HG03571 (cell line): ENCODE data around the gene KIAA1958.
"Not testable (repeated sequence)": the region's sequence is repeated elsewhere in the genome, so short reads cannot be mapped to it uniquely, and the experiment has no call there.

ENCODE experiments used
- ATAC-seq: cut with Tn5 transposase; IDR thresholded peaks from one replicate; pipeline ENCODE4 v1.9.1; 2021; ENCODE audit not compliant: unreplicated experiment

KIAA1958 gene

GRCh38 chr9:112489876-112490666 lies 3.4 kb downstream of the KIAA1958 start:
- ATAC-seq: no peak

GRCh38 chr9:112493393-112494137 lies 6.9 kb downstream of the KIAA1958 start:
- ATAC-seq: no peak

- ATAC-seq: no peak
Observed at GRCh38 chr9:112494153-112494552, 7.5 kb downstream of the KIAA1958 start.

GRCh38 chr9:112495614-112496013 lies 9.0 kb downstream of the KIAA1958 start:
- ATAC-seq: no peak

GRCh38 chr9:112496074-112496722 lies 9.6 kb downstream of the KIAA1958 start:
- no peak for ATAC-seq

GRCh38 chr9:112500842-112501241 lies 14.2 kb downstream of the KIAA1958 start:
- ATAC-seq: no peak

GRCh38 chr9:112501287-112501686 lies 14.7 kb downstream of the KIAA1958 start:
- no peak for ATAC-seq

GRCh38 chr9:112502175-112502946 lies 15.7 kb downstream of the KIAA1958 start:
- no peak for ATAC-seq

GRCh38 chr9:112503170-112503569 lies 16.5 kb downstream of the KIAA1958 start:
- no peak for ATAC-seq

GRCh38 chr9:112505086-112505485 lies 18.5 kb downstream of the KIAA1958 start:
- ATAC-seq: no peak

- ATAC-seq: no peak
Observed at GRCh38 chr9:112505607-112506006, 19.0 kb downstream of the KIAA1958 start.

GRCh38 chr9:112506571-112506970 lies 19.9 kb downstream of the KIAA1958 start:
- ATAC-seq: no peak

- ATAC-seq: no peak
Observed at GRCh38 chr9:112507001-112507680, 20.5 kb downstream of the KIAA1958 start.

GRCh38 chr9:112508377-112508776 lies 21.8 kb downstream of the KIAA1958 start:
- ATAC-seq: no peak

GRCh38 chr9:112512377-112512776 lies 25.8 kb downstream of the KIAA1958 start:
- not testable (repeated sequence) for ATAC-seq

- no peak for ATAC-seq
Observed at GRCh38 chr9:112516769-112517168, 30.1 kb downstream of the KIAA1958 start.

GRCh38 chr9:112520069-112520468 lies 33.4 kb downstream of the KIAA1958 start:
- no peak for ATAC-seq

- no peak for ATAC-seq
Observed at GRCh38 chr9:112520656-112521055, 34.0 kb downstream of the KIAA1958 start.

- no peak for ATAC-seq
Observed at GRCh38 chr9:112526973-112527372, 40.3 kb downstream of the KIAA1958 start.

- ATAC-seq: no peak
Observed at GRCh38 chr9:112527959-112528358, 41.3 kb downstream of the KIAA1958 start.
